GM19328 (cell line): ENCODE results near the gene GAS6.

Experiments used
- ATAC-seq: cut with Tn5 transposase; IDR thresholded peaks from one replicate; pipeline ENCODE4 v1.9.1; 2021; ENCODE audit warnings: mild to moderate bottlenecking, moderate library complexity; ENCODE audit not compliant: unreplicated experiment

Gene GAS6

GRCh38 chr13:113813070-113813748 is 50.7 kb downstream of the GAS6 start:
- ATAC-seq: no peak

DNA sequence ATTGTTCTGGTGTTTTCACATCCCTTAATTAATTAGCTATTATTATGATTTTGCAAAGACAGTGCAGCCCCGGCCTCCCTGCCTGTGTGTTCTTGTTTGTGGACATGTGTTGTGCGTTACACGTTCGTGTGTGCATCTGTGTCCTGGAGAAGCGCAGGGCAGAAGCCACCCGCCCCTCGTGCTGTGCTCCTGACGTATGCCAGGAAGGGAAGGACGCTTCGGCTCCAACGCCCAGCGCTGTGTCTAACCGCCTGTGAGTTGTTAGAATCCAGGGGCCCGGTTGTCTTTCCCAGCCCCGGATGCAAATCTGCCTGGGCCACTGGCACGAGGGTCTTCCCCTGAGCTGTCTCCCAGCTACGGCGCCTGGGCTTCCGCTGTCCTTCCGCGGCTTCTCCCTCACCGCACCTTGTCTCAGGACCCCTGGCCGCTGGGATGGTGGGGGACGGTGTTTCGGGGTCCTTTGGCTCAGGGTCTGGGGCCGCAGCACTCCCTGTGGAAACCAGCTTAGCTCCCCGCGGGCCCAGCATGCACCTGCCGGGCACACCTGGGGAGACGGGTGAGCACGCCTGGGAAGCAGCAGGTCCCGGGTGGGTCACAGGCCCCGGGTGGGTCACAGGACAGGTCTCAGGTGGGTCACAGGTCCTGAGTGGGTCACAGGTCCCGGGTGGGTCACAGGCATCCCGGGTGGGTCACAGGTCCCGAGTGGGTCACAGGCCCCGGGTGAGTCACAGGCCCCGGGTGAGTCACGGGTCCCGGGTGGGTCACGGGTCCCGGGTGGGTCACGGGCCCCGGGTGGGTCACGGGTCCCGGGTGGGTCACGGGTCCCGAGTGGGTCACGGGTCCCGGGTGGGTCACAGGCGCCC is 51.5 kb downstream of the GAS6 start:
- no peak for ATAC-seq

DNA sequence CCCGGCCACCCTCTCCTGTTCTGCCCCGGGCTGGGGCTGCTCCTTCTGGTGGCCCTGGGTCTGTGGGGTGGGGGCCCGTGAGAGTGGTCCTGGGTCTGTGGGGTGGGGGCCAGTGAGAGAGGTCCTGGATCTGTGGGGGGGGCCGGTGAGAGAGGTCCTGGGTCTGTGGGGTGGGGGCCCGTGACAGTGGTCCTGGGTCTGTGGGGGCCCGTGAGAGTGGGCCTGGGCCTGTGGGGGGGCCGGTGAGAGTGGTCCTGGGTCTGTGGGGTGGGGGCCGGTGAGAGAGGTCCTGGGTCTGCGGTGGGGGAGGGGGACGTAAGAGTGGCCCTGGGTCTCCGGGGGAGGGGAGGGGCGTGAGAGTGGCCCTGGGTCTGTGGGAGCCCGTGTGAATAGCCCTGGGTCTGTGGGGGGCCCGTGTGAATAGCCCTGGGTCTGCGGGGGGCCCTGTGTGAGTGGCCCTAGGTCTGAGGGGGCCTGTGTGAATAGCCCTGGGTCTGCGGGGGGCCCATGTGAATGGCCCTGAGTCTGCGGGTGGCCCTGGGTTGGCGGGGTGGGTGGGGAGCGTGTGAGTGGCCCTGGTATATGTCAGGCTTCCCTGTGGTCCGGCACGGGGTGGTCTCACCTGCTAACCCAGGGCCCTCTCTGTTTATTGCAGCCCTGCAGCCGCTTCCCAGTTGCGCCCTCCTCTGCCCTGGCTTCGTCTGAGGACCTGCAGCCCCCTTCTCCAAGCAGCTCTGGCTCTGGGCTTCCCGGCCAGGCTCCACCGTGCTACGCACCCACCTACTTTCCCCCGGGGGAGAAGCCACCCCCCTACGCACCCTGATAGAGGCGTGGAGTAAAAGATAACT is 52.6 kb downstream of the GAS6 start:
- no peak for ATAC-seq

GRCh38 chr13:113810640-113811039 is 53.2 kb downstream of the GAS6 start:
- no peak for ATAC-seq

- no peak for ATAC-seq
Measured at GRCh38 chr13:113809934-113810333, 53.9 kb downstream of the GAS6 start.

DNA sequence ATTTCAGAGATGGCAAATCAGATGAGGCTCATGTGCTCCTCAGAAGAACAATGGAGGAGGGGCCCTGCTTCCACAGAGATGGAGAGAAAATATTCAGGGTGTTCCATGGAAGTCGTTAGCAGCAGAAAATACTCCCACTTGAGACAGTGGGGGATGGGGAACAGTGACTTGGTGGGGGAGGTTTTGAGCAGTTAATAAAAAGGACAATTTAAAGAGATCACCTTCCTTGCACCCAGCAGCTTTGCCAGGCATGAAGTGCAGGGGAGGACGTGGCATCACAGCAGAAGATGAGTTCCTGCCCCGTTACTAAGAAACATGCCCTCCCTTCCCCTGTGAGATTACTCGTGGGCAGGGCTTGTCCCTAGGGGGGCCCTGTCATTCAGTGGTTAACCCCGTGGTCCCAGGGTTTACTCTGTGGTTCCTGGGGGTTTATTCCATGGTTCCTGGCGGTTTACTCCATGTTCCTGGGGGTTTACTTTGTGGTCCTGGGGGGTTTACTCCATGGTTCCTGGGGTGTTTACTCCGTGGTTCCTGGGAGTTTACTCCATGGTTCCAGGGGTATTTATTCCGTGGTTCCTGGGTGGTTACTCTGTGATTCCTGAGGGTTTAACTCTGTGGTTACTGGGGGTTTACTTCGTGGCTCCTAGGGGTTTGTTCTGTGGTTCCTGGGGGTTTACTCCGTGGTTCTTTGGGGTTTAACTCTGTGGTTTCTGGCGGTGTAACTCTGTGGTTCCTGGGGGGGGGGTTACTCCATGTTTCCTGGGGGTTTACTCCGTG is 55.6 kb downstream of the GAS6 start:
- no peak for ATAC-seq

DNA sequence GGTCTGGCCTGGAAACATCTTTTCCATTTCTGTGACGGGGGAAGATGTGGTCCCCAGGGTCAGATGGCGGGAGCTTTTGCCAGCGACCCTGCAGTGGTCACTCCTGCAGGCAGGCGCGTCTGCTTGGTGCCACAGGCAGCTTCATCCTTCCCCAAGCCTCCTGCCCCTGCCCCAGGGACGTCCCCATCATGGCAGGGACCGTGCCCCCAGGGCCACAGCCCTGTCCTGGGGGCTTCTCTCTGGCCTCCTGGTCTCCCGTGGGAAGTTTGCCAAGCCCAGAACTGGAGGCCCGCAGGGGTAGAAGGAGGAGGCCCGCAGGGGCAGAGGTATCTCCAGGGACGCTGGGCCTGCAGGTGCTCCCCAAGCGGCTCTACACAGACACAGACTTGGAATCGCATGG is 57.4 kb downstream of the GAS6 start:
- no peak for ATAC-seq

GRCh38 chr13:113806104-113806471 is 57.8 kb downstream of the GAS6 start:
- no peak for ATAC-seq

GRCh38 chr13:113805431-113806103 is 58.3 kb downstream of the GAS6 start:
- ATAC-seq: no peak

- ATAC-seq: no peak
Measured at GRCh38 chr13:113804703-113805430, 59.0 kb downstream of the GAS6 start.

DNA sequence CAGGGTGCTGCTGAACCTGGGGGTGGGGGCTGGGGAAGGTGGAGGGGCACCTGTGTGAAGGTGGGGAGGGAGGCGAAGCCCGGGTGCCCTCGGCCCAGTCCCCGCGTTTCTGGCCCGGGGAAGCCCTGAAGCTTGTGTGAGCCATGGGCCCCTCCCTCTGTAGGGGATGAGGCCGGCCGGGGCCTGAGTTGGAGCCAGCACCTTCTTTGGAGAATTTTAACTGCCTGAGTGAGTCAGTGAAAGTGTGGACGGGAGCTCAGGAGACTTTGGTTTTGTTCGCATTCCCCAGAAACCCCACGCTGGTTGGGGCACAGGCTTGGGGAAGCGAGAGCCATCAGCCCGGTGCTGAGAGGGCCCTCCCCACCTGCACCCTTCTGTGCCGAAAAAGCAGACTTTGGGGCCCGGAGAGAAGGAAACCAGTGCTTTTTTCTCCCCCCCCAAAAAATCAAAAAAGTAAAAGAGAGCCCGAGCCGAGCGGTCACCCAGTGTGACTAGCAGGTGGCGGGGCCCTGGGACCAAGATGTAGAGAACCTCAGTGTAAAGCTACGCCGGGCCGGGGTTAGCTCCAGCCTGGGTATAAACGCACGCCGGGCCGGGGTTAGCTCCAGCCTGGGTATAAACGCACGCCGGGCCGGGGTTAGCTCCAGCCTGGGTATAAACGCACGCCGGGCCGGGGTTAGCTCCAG is 59.7 kb downstream of the GAS6 start:
- ATAC-seq: no peak

GRCh38 chr13:113803409-113804016 is 60.4 kb downstream of the GAS6 start:
- ATAC-seq: no peak

GRCh38 chr13:113802761-113803160 is 61.1 kb downstream of the GAS6 start:
- no peak for ATAC-seq

DNA sequence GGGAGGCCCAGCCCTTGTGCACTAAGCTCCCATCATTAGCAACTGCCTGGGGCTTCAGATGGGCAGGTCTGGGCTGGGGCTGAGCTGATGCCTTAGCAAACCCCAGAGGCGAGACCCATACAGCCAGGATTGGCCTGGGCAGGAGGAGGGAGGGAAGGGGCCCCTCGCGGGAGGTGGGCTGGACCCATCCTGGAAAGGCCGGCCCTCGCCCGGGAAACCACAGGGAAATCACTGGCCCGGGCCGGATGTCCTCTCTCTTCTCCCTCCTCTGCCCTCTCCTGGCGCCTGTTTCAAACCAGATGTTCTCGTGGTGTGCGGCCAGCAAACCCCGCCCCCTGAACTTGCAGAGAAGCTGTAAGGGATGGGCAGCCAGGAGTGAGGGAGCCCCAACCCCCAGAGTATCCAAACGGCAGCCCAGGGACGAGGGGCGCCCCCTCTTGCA is 61.8 kb downstream of the GAS6 start:
- no peak for ATAC-seq

GRCh38 chr13:113801289-113801961 is 62.5 kb downstream of the GAS6 start:
- no peak for ATAC-seq

DNA sequence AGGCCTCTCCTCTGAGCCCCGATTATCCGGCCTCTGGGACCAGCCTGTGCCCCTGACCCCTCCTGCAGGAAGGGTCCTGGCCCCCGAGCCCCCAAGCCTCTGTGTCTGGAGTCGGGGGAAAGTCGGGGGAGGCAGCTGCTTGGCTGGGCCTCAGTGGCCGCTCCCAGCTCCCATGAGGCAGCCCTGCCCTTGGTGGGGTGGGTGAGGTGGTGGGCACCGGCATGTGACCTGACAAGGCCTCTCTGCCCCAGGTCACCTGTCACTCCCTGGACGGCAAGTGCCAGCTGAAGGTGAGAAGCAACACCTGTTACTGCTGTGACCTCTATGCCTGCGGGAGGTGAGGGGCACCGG is 63.3 kb downstream of the GAS6 start:
- no peak for ATAC-seq

GRCh38 chr13:113798200-113798811 is 65.6 kb downstream of the GAS6 start:
- no peak for ATAC-seq
